Small intestine (tissue), 7 donors: ENCODE measurements around the gene VPREB1. TPM values are rescaled to one million over a fixed set of nuclear protein-coding genes. Genes with fewer than 3 reads are reported as not detected.
"Not testable (repeated sequence)": the region's sequence is repeated elsewhere in the genome, so short reads cannot be mapped to it uniquely, and the experiment has no call there.

Source experiments
- DNase-seq, 2 donors: peaks; one replicate each; pipeline versions ENCODE4 v3.0.0 to v3.0.0-alpha.2; 2013
- FAIRE-seq: peaks from 2 replicates; lab custom pipeline; 2012; peaks lifted over from hg19 to GRCh38; lab: Jason Lieb, UNC
- H3K27ac ChIP-seq, 3 donors: one replicate each; pipeline ENCODE4 v1.5.1; 2013; ENCODE audit warnings: low read length in 2 of 3, mild to moderate bottlenecking in 2 of 3, control low read depth in 1 of 3, inconsistent platforms in 1 of 3, low read depth in 1 of 3, moderate library complexity in 1 of 3
- H3K27me3 ChIP-seq, 3 donors: one replicate each; pipeline ENCODE4 v1.6.1; 2013; ENCODE audit warnings: low read length in 3 of 3, inconsistent platforms in 1 of 3; ENCODE audit not compliant: control insufficient read depth in 3 of 3, insufficient read depth in 3 of 3
- H3K36me3 ChIP-seq, 3 donors: one replicate each; pipeline ENCODE4 v1.6.1; 2013; ENCODE audit warnings: low read length in 3 of 3, inconsistent platforms in 1 of 3, low read depth in 1 of 3, mild to moderate bottlenecking in 1 of 3, moderate library complexity in 1 of 3; ENCODE audit not compliant: control insufficient read depth in 3 of 3, insufficient read depth in 2 of 3
- H3K4me1 ChIP-seq, 3 donors: one replicate each; pipeline ENCODE4 v1.6.1; 2013; ENCODE audit warnings: low read length in 2 of 3, inconsistent platforms in 1 of 3, low read depth in 1 of 3, mild to moderate bottlenecking in 1 of 3, moderate library complexity in 1 of 3; ENCODE audit not compliant: control insufficient read depth in 3 of 3, insufficient read depth in 2 of 3
- H3K4me3 ChIP-seq, 3 donors: one replicate each; pipeline ENCODE4 v1.5.1; 2013; ENCODE audit warnings: low read length in 3 of 3, control low read depth in 1 of 3, inconsistent platforms in 1 of 3, low read depth in 1 of 3, mild to moderate bottlenecking in 1 of 3, moderate library complexity in 1 of 3
- H3K9me3 ChIP-seq, 2 donors: one replicate each; pipeline ENCODE4 v1.6.1; 2013; ENCODE audit warnings: low read depth in 1 of 2, low read length in 1 of 2; ENCODE audit not compliant: control insufficient read depth in 2 of 2, insufficient read depth in 1 of 2
- WGBS, 3 donors: extraction: QIAGEN DNeasy Blood & Tissue Kit; methylation state at CpG; one replicate each; pipeline ENCODE4 v1.1.7; 2013; 5-methylcytosine and 5-hydroxymethylcytosine counted together
- polyA plus RNA-seq, 4 donors: library from polyadenylated mRNA; stranded (reverse) in 3 of 4; unstranded in 1 of 4; fragments of 200-250 nt in 3 of 4; fragments of 120-200 nt in 1 of 4; gene quantifications; one replicate each; pipeline versions ENCODE4 v1.2.1 to v1.2.3, GENCODE V29; 2013
- donor health status: healthy with polysubstance abuse.
- donor health status: control.
- donor health status: control.
- donor health status: Bipolar disorder and iron deficiency.
- donor health status: healthy.

The VPREB1 gene
- polyA plus RNA-seq, 4 donors, result 0.13 to 0.32 TPM; not detected in 2

DNA sequence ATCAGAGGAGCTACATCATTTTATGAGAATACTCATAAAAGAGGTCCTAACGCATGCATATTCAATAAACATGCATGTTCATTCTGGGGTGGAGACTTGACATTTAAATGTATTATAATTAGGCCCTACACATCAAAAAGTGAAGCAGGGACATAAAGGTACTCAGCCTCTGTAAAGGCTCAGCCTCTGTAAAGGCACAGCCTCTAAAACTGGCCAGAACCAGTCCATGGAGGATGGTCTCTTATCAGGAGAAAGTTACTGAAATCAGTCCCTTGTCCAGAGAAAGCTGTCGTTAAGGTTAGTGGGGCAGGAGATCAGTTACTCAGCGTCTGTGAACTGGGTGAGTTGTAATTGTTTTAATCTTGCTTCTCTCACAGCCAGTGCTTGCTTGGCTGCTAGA, 19.2 kb downstream of the VPREB1 start:
- DNase-seq, FAIRE-seq, H3K9me3 ChIP-seq, H3K36me3 ChIP-seq, H3K27ac ChIP-seq, H3K4me3 ChIP-seq, H3K27me3 ChIP-seq, H3K4me1 ChIP-seq: not testable (repeated sequence)
- WGBS, 3 donors, result 57 to 80% (median 63%) methylated on average over 3 of the region's 3 CpGs

DNA sequence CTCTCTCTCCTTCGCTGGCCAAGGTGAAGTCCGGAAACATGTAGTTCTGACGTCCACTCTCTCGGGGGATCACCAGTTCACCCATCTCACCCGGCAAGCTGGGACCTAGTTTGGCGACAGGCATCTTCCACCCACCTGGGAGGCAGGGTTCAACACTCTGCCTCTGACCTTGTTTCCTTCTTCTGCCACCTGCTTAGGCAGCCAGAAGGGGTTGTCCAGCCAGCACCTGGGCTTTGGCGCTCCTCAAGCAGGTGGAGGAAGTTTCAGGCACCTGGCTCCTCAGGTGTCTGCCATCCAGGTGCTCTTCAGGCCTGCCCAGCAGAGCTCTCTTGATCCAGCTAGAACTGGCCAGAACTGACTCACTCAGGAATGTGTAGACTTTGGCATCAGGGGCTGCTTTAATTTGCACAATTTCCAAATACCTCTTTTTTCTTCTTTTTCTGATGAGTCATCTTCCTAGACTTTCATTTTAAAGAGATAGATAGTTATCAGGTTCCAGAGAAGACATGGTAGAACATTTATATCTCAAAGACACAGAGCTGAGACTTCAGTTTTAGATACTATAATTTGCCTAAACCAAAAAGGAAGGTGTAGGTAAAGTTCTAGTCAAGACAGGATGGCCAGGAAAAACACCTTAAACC, 25.6 kb downstream of the VPREB1 start:
- not testable (repeated sequence) for DNase-seq, H3K9me3 ChIP-seq, H3K4me3 ChIP-seq, H3K4me1 ChIP-seq, H3K27ac ChIP-seq, H3K36me3 ChIP-seq, H3K27me3 ChIP-seq, FAIRE-seq
- 89 to 94% (median 92%) methylated on average over 5 to 7 of the region's 7 CpGs for WGBS, 3 donors

DNA sequence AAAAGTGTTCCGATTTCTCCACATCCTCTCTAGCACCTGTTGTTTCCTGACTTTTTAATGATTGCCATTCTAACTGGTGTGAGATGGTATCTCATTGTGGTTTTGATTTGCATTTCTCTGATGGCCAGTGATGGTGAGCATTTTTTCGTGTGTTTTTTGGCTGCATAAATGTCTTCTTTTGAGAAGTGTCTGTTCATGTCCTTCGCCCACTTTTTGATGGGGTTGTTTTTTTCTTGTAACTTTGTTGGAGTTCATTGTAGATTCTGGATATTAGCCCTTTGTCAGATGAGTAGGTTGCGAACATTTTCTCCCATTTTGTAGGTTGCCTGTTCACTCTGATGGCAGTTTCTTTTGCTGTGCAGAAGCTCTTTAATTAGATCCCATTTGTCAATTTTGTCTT, 32.8 kb downstream of the VPREB1 start:
- H3K4me3 ChIP-seq, H3K27me3 ChIP-seq, H3K27ac ChIP-seq, H3K9me3 ChIP-seq, DNase-seq, H3K4me1 ChIP-seq, H3K36me3 ChIP-seq, FAIRE-seq: not testable (repeated sequence)
- WGBS, 3 donors, result 91 to 100% (median 91%) methylated on average over 1 to 3 of the region's 4 CpGs

DNA sequence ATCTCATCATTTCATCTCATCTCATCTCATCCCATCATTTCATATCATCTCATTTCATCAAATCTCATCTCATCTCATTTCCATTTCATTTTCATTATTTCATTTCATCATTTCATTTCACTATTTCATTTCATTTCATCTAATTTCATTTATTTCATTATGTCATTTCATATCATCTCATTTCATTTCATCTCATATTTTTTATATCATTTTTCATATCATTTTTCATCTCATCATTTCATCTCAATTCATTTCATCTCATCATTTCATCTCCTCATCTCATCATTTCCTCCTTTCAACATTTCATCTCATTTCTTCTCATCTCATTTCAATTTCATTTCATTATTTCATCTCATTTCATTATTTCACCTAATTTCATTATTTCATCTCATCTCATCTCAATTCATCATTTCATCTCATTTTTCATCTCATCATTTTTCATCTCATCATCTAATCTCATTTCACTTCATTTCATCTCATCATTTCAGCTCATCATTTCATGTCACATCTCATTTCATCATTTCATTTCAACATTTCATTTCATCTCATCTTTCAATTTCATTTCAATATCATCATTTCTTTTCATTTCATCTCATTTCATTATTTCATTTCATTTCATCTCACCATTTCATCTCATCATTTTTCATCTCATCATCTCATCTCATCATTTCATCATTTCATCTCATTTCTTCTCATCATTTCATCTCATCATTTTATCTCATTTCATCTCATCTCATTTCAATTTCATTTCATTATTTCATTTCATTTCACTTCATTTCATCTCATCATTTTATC, 40.6 kb downstream of the VPREB1 start:
- not testable (repeated sequence) for H3K9me3 ChIP-seq, H3K4me3 ChIP-seq, H3K4me1 ChIP-seq, H3K36me3 ChIP-seq, DNase-seq, FAIRE-seq, H3K27me3 ChIP-seq, H3K27ac ChIP-seq

DNA sequence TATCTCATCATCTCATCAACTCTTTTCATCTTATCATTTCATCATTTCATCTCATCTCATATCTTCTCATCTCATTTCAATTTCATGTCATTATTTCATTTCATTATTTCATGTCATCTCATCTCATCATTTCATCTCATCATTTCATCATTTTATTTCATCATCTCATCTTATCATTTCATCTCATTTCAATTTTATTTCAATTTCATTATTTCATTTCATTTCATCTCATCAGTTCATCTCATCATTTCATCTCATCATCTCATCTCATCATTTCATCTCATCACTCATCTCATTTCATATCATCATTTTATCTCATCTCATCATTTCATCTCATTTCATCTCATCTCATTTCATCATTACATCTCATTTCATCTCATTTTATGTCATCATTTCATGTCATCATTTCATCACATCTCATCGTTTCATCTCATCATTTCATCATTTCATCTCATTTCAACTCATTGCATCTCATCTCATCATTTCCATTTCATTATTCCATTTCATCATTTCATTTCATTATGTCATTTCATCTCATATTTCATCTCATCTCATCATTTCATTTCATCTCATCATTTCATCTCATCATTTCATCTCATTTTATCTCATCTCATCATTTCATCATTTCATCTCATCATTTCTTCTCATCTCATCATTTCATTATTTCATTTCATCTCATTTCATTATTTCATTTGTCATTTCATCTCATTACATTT, 42.0 kb downstream of the VPREB1 start:
- H3K27me3 ChIP-seq, DNase-seq, H3K36me3 ChIP-seq, FAIRE-seq, H3K4me3 ChIP-seq, H3K27ac ChIP-seq, H3K9me3 ChIP-seq, H3K4me1 ChIP-seq: not testable (repeated sequence)
- WGBS, 3 donors, result 97 to 100% methylated on average over 1 of the region's 1 CpG; no CpG with 5 or more reads in 1 of the 3 donors

DNA sequence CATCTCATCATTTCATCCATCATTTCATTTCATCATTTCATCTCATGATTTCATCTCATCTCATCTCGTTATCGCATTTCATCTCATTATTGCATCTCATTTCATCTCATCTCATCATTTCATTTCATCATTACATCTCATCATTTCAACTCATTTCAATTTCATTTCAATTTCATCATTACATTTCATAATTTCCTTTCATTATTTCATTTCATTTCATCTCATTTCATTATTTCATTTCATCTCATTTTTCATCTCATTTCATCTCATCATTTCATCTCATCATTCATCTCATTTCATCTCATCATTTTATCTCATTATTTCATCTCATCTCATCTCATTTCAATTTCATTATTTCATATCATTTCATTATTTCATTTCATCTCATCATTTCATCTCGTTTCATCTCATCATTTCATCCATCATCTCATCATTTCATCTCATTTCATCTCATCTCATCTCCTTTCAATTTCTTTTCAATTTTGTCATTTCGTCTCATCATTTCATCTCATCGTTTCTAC, 42.6 kb downstream of the VPREB1 start:
- H3K27me3 ChIP-seq, H3K9me3 ChIP-seq, H3K27ac ChIP-seq, H3K4me1 ChIP-seq, DNase-seq, H3K4me3 ChIP-seq, H3K36me3 ChIP-seq, FAIRE-seq: not testable (repeated sequence)
- 92 to 96% (median 95%) methylated on average over 5 of the region's 5 CpGs for WGBS, 3 donors

DNA sequence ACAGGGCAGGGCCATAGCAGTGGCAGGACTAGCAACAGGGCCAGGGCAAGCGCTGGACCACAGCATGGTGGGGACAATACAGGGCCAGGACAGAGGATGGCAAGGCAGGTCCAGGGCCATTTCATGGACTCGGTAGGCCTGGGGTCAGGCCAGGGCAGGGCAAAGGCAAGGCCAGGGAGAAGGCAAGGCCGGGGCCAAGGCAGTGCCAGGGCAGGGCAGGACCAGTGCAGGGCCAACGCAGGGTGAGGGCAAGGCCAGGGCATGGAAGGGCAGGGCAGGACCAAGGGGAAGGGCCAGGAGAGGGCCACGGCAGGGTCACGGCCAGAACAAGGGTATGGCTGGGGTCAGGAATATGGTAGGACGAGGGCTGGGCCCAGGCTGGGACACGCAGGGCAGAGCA, 45.1 kb downstream of the VPREB1 start:
- H3K36me3 ChIP-seq, result peaks cover 0 to 10% (median 0%) of the 10 kb centered on the region in 3 donors
- H3K4me3 ChIP-seq, FAIRE-seq, H3K4me1 ChIP-seq, DNase-seq, H3K9me3 ChIP-seq, H3K27ac ChIP-seq, H3K27me3 ChIP-seq: not testable (repeated sequence)
- 86 to 96% (median 92%) methylated on average over 3 to 8 of the region's 8 CpGs for WGBS, 3 donors

DNA sequence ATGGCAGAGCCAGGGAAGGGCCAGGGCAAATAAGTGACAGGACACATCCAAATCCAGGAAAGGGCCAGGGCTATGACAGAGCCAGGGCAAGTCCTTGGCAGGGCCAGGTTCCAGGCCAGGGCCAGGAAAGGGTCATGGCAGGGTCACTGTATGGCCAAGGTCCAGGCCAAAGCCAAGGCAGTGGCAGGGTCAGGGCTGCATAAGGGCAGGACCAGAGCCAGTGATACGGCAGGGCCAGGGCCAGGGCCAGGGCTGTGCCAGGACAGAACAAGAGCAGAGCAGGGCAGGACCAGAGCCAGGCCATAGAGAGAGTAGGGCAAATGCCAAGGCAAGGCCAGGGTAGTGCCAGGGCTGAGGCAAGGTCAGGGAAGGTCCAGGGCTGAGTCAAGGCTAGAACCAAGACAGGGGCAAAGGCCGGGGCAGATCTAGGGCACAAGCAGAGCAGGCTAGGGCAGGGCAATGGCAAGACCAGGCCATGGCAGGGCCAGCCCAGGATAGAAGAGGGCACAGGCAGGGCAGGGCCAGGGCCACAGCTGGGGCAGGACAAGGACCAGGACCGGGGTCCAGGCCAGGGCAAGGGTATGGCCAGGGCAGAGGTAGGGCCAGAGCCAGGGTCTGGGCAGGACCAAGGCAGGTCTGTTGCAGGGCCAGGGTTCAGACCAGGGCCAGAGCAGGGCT, 46.7 kb downstream of the VPREB1 start:
- FAIRE-seq, H3K4me3 ChIP-seq, H3K27ac ChIP-seq, H3K27me3 ChIP-seq, H3K4me1 ChIP-seq, DNase-seq, H3K9me3 ChIP-seq: not testable (repeated sequence)
- peaks cover 0 to 10% (median 0%) of the 10 kb centered on the region in 3 donors for H3K36me3 ChIP-seq
- 97 to 100% (median 97%) methylated on average over 2 to 3 of the region's 3 CpGs for WGBS, 3 donors
